ENCODE results near the gene GREB1.
A peak's percentile ranks its signal among the peaks of the same experiment; 100 is the strongest.

The GREB1 gene

DNA sequence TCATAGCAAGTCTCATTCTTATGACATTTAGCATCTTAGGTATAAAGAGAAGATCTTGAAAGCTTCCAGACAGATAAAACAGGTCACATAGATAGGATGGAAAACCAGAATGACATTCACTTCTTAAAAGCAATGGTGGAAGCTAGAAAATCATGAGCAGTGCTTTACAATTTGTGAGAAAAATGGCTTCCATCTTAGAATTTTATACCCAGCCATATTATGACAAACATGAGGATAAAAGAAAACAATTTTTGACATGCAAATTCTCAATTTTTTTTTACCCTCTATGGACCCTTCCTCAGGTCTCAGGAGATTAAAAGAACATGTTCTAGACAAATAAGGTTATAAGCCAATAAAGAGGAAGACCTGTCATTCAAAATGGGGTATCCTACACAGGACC lies 129.0 kb downstream of the GREB1 start:
- no peak for DNase-seq (ENCODE audit: low spot score)

- no peak for DNase-seq (ENCODE audit: low spot score)
Measured at GRCh38 chr2:11663427-11663826, 129.6 kb downstream of the GREB1 start.

GRCh38 chr2:11665028-11665427 lies 131.2 kb downstream of the GREB1 start:
- DNase-seq (ENCODE audit: low spot score), result no peak

- DNase-seq (ENCODE audit: low spot score), result no peak
Measured at GRCh38 chr2:11665510-11666362, 131.9 kb downstream of the GREB1 start.

GRCh38 chr2:11667194-11667593 lies 133.3 kb downstream of the GREB1 start:
- no peak for DNase-seq (ENCODE audit: low spot score)

GRCh38 chr2:11667866-11668637 lies 134.2 kb downstream of the GREB1 start:
- DNase-seq (ENCODE audit: low spot score), result no peak

- DNase-seq (ENCODE audit: low spot score), result peak; percentile 88
Measured at GRCh38 chr2:11669454-11670291, 135.8 kb downstream of the GREB1 start, which contains the start of gene NTSR2. NTSR2 (minus strand) TSS chr2:11670195; CDS start chr2:11670129, 66 bp downstream.

GRCh38 chr2:11672407-11672806 lies 138.6 kb downstream of the GREB1 start:
- no peak for DNase-seq (ENCODE audit: low spot score)

DNA sequence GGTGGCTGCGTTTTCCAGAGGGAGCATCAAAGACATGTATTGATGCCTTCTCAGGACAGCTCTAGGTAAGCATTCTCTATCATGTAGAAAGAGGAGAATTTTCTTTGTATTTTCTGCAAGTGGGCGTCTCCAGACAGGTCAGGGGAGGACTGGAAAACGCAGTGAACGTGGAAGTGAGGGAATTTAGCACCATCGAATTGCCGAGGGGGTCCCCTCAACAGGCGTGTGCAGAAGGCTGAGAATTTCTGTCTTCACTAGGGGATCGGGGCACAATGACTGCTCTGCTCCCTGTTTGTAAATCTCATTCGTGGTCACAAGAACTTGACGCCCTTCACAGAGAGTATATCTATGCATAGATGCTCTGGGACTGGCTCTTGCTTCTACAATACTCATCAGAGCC lies 141.1 kb downstream of the GREB1 start:
- DNase-seq (ENCODE audit: low spot score), result no peak

DNA sequence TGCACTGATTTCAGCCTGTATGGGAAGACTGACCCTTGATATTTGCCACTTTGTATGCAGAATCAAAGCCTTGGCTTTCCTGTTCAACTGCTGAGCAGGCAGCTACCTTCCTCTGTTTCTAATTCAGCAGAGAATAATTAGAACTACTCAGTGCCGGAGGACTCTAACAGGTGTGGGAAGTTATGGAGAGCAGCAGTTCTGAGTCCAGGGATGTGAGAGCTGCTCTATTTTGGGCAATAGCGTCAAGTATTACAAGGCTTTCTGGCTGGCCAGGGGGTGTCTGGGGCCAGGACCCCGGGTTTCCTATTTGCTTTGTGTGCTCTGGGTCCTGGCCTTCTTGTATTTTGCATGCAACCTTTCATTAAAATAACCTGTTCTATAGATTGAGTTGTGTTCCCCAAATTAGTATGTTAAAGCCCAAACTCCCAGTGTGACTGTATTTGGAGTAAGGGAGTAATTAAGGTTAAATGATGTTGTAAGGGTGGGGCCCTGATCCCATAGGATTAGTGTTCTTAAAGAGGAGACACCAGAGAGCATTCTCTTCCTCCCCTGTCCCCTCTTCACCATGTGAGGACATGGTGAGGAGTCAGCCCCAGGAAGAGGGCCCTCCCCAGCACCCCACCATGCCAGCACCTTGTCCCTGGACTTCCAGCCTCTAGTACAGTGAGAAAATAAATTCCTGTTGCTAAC lies 141.7 kb downstream of the GREB1 start:
- no peak for DNase-seq (ENCODE audit: low spot score)

- no peak for DNase-seq (ENCODE audit: low spot score)
Measured at GRCh38 chr2:11676640-11677039, 142.8 kb downstream of the GREB1 start.

- no peak for DNase-seq (ENCODE audit: low spot score)
Measured at GRCh38 chr2:11677136-11678055, 143.6 kb downstream of the GREB1 start.

DNA sequence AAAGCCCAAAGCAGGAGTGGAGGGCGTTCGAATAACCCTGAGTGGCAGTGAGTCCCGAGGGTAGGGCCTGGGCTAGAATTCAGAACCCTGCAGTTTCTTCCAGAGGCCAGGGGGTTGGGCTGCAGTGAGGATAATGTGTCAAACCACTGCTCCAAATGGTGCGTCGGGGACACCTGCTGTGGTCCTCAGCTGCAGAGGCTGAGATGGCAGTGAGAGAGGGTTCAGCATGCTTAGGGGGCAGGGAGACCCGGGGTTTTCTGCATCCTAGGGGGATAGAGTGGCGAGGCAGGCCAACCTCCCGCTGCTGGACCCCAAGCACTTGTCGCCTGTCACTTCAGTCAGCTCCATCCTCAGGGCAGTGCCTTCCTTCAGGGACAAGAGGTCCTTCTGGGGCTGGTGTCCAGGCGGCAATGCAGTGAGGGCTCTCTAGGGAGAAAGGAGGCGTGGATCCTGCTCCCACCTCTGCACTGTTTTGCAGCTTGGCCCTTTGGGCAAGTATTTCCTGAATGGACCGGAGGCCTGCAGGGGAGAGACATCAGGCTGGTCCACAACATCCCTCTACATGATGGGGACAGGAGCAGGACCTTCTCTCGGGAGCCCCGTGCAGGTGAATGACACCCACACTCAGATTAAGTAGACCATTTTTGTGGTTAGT lies 144.6 kb downstream of the GREB1 start:
- DNase-seq (ENCODE audit: low spot score), result no peak

- no peak for DNase-seq (ENCODE audit: low spot score)
Measured at GRCh38 chr2:11679016-11679415, 145.2 kb downstream of the GREB1 start.

DNA sequence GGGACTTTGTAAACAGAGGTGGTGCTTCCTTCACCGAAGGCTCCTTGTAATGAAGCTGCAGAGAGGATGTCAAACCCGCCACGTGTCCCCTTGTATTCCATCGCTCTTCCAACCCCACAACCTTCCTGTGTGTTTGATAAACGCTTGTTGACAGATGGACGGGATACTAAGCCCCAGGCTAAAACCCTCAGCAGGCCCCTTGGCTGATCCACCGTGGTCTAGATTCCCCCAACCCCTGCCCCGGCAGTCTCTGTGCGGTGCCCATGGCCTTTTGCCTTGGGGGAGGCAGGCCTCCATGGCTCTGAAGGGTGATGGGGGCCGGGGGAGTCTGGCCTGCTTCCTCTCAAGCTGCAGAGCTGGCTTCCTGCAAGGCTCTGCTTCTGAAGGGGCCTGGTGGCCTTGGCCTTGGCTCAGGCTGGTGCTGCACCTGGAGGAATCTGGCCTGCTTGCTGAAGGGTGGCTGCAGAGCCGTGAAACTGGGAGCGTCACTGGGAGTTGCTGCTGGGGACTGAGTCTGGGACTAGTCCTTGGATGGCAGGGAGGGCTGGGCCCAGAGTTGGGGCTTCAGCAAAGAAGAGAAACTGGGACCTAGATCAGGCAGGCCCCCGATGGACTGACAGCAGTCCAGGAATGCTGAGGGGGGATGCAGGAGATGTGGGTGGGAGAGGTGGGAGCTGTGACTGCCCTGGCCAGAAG lies 145.8 kb downstream of the GREB1 start:
- no peak for DNase-seq (ENCODE audit: low spot score)

DNA sequence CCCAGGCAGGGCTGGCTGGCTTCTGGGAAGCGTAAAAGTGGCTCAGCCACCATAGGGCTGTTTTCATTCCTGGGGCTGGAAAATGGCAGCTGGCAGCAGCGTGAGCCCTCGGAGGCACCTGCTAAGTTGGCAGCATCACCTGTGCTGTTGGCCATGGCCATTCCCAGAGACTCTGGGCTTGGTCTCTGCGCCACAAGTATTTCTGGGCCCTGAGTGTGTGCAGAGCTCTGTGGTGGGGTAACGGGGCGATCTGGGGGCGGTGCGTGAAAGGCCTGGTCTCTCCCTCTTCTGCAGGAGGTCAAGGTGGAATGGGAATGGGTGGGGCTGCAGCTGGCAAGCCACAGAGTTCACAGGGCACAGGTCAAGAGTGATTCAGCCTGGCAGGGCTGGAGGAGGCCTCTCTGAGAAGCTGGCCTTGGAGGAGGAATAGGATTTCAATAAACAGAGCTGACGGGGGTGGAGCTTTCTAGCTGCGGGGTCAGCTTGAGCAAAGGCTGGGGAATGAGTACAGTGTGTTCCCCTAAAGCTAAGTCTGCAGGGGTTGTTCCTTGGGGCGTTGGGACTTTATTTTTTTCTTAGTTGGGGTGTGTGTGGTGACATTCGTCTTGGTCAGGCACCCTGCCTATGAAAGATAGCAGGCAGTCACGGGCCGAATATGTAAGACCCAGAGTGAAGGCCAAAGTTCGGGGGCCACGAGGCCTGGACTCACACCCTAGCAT lies 146.5 kb downstream of the GREB1 start:
- DNase-seq (ENCODE audit: low spot score), result no peak

- DNase-seq (ENCODE audit: low spot score), result no peak
Measured at GRCh38 chr2:11680901-11681721, 147.3 kb downstream of the GREB1 start.

Measured in AG20443 (cell line).